Spleen (tissue), 13 donors: Measurements from ENCODE around the gene RBM26. TPM values are rescaled to one million over a fixed set of nuclear protein-coding genes. Genes with fewer than 3 reads are reported as not detected.

ENCODE experiments used
- DNase-seq: peaks from one replicate; pipeline ENCODE4 v3.0.0-alpha.2; 2020
- H3K27ac ChIP-seq, 8 donors: fragments of 200-600 bp; sonication (generic) in 7 of 8; 1 replicate in 4 of 8; 2 replicates in 4 of 8; pipeline versions ENCODE4 v1.5.0 to v1.8.0; 2016 to 2021; ENCODE audit warnings: inconsistent platforms in 4 of 8, mild to moderate bottlenecking in 4 of 8, moderate library complexity in 1 of 8
- H3K27me3 ChIP-seq, 7 donors: fragments of 200-600 bp; sonication (generic) in 6 of 7; replicated peaks in 1 of 7; 1 replicate in 4 of 7; 2 replicates in 3 of 7; pipeline versions ENCODE4 v1.5.0 to v1.8.0; 2016 to 2021; ENCODE audit warnings: inconsistent platforms in 3 of 7, mild to moderate bottlenecking in 1 of 7
- H3K36me3 ChIP-seq, 6 donors: fragments of 200-600 bp; sonication (generic) in 5 of 6; 1 replicate in 4 of 6; 2 replicates in 2 of 6; pipeline versions ENCODE4 v1.5.0 to v1.8.0; 2016 to 2021; ENCODE audit warnings: inconsistent platforms in 2 of 6
- H3K4me1 ChIP-seq, 6 donors: fragments of 200-600 bp; sonication (generic) in 5 of 6; 1 replicate in 3 of 6; 2 replicates in 3 of 6; pipeline versions ENCODE4 v1.5.0 to v1.8.0; 2016 to 2021; ENCODE audit warnings: inconsistent platforms in 3 of 6
- H3K4me3 ChIP-seq, 8 donors: fragments of 200-600 bp; sonication (generic) in 7 of 8; 1 replicate in 4 of 8; 2 replicates in 4 of 8; pipeline versions ENCODE4 v1.5.0 to v1.8.0; 2016 to 2021; ENCODE audit warnings: inconsistent platforms in 4 of 8, mild to moderate bottlenecking in 4 of 8, moderate library complexity in 2 of 8
- H3K9me3 ChIP-seq, 8 donors: fragments of 200-600 bp; sonication (generic) in 7 of 8; 1 replicate in 4 of 8; 2 replicates in 4 of 8; pipeline versions ENCODE4 v1.5.0 to v1.8.0; 2016 to 2021; ENCODE audit warnings: inconsistent platforms in 4 of 8
- POLR2A ChIP-seq, 3 donors: fragments of 450-650 bp; IDR thresholded peaks; one replicate each; pipeline ENCODE4 v1.5.1; 2017; ENCODE audit warnings: antibody characterized with exemption in 3 of 3, mild to moderate bottlenecking in 1 of 3
- POLR2AphosphoS5 ChIP-seq, 3 donors: sonication (generic); formaldehyde crosslinking; IDR thresholded peaks; one replicate each; pipeline ENCODE4 v1.5.1; 2017; ENCODE audit warnings: antibody characterized with exemption in 3 of 3
- WGBS, 5 donors: extraction: QIAGEN DNeasy Blood & Tissue Kit in 3 of 5; methylation state at CpG; one replicate each; pipeline versions ENCODE4 v1.1.5 to v1.1.7; 2013 to 2018; 5-methylcytosine and 5-hydroxymethylcytosine counted together
- intact Hi-C: fragments of 100-400 bp; cut with DNase I; formaldehyde crosslinking; loops from one replicate; pipeline ENCODE4 v1.15.0; 2023; ENCODE audit warnings: low total_unique reads
- long read RNA-seq, 2 donors: transcript quantifications; one replicate each; lab custom pipeline, GENCODE V29; 2026
- polyA plus RNA-seq, 3 donors: library from polyadenylated mRNA; stranded (reverse); fragments of 200-250 nt; gene quantifications; one replicate each; pipeline ENCODE4 v1.2.1, GENCODE V29; 2013
- total RNA-seq, 7 donors: library from RNA; depleted of rRNA in 3 of 7; stranded (reverse); fragments of >200 nt in 3 of 7; fragmentation: NEBNext Ultra II Directional in 4 of 7; extraction: Animal tissue kit (Norgen Biotek cat#: 25700) in 4 of 7; gene quantifications; one replicate each; pipeline versions ENCODE4 v1.1.0 to v1.2.1, GENCODE V29; 2016 to 2021
- TF ChIP-seq, protein P1 (sequence below), 11 experiments: fragments of 200-600 bp in 7 of 11; fragments of 450-650 bp in 4 of 11; sonication (generic) in 4 of 11; IDR thresholded peaks in 8 of 11; conservative IDR thresholded peaks in 3 of 11; 1 replicate in 7 of 11; 2 replicates in 4 of 11; pipeline versions ENCODE4 v1.4.0 to v1.8.0; 2016 to 2021; ENCODE audit warnings: antibody characterized with exemption in 11 of 11, inconsistent platforms in 4 of 11, mild to moderate bottlenecking in 1 of 11
- donor health status: healthy with polysubstance abuse.
- donor health status: DM: no; HTN: no; CAD: no; lungs with moderate emphysema.
- donor health status: DM: no; HTN: no; CAD: no.
- donor health status: Bipolar disorder and iron deficiency.
- donor health status: healthy.
- donor health status: DM: no; HTN: no; CAD: no.
- donor health status: DM: yes; HTN: yes; CAD: no.

The RBM26 gene
- total RNA-seq (10 to 100 TPM; 56.3 to 87.6 (median 65.0) TPM), polyA plus RNA-seq (10 to 100 TPM; 25.6 to 38.4 (median 30.7) TPM)
- long read RNA-seq, donor 1, transcript RBM26-206 (3 exons, 2,192 nt) = major isoform, 5 of 10 reads
- long read RNA-seq, donor 1, partial matches to known transcripts = 5 of 10 reads
- long read RNA-seq, donor 1, other reads (novel, unspliced or antisense) = 0 of 10 reads
- long read RNA-seq, donor 2, transcript RBM26-206 (3 exons, 2,192 nt) = major isoform, 6 of 15 reads
- long read RNA-seq, donor 2, partial matches to known transcripts = 9 of 15 reads
- long read RNA-seq, donor 2, other reads (novel, unspliced or antisense) = 0 of 15 reads

DNA sequence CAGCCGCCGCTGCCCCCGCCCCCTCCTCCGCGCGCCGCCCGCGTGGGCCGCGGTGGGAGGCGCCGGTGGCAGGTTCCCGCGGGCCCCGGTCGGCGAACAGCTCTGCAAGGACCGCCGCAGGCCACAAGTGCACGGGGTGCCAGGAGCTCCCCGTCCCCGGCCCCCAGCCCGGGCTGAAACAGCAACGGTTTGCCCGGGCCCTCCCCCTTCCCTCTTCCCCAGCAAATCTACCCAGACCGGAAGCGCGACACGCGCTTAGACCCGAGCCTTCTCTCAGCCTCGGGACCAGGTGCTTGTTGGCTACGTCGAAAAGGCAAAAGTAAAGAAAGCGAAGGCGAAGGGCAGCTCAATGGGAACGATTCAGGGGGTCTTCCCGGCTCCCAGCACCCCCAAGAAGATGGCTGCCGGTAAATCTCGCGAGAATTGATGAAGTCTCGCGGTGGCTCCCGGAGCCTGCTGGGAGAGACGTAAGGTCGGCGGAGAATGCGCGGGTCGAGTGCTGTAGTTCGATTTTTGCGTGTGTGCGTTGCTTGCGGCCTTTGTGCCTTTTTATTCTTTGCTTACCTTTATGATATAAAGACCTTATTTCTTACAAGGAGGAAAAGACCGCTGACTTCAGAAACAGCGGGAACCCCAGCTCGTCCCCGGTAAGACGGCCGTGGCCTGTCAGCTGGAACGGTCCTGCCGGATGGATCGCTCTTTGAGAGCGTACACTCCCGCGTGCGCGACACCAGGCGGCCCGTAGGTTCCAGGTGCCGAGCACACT is at the start of gene RBM26:
TSS of gene RBM26 (minus strand) at position 425 of the 766 bp plus-strand sequence. CDS start 481 bp downstream, outside the sequence.
- Histone ChIP-seq H3K36me3 (no peaks in the 10 kb centered on the region), H3K9me3 (no peaks in the 10 kb centered on the region), H3K4me3 (peak within 1 kb of the TSS; percentile 48 to 98 (median 94)), H3K27ac (peak within 1 kb of the TSS; percentile 93 to 98 (median 97)), H3K27me3 (no peaks in the 10 kb centered on the region), H3K4me1 (peaks cover 27 to 59% (median 56%) of the 10 kb centered on the region in 6 donors)
- 0 to 1% (median 1%) methylated on average over 43 to 72 of the region's 72 CpGs for WGBS, 5 donors
- TF ChIP-seq POLR2A (IDR thresholded peaks at IDR 0.05) (peak in 1 of 3 donors; percentile 23), POLR2AphosphoS5 (IDR thresholded peaks at IDR 0.05) (peak; percentile 81 to 93 (median 91))
- TF ChIP-seq, protein P1, sequence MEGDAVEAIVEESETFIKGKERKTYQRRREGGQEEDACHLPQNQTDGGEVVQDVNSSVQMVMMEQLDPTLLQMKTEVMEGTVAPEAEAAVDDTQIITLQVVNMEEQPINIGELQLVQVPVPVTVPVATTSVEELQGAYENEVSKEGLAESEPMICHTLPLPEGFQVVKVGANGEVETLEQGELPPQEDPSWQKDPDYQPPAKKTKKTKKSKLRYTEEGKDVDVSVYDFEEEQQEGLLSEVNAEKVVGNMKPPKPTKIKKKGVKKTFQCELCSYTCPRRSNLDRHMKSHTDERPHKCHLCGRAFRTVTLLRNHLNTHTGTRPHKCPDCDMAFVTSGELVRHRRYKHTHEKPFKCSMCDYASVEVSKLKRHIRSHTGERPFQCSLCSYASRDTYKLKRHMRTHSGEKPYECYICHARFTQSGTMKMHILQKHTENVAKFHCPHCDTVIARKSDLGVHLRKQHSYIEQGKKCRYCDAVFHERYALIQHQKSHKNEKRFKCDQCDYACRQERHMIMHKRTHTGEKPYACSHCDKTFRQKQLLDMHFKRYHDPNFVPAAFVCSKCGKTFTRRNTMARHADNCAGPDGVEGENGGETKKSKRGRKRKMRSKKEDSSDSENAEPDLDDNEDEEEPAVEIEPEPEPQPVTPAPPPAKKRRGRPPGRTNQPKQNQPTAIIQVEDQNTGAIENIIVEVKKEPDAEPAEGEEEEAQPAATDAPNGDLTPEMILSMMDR (IDR thresholded peaks at IDR 0.05 in 8 of 11, conservative IDR thresholded peaks at IDR 0.05 in 3 of 11) = peak in 6 of 11 experiments; percentile 21 to 44 (median 26)
- intact Hi-C loops = no loop called here
- DNase-seq = peak; percentile 96

DNA sequence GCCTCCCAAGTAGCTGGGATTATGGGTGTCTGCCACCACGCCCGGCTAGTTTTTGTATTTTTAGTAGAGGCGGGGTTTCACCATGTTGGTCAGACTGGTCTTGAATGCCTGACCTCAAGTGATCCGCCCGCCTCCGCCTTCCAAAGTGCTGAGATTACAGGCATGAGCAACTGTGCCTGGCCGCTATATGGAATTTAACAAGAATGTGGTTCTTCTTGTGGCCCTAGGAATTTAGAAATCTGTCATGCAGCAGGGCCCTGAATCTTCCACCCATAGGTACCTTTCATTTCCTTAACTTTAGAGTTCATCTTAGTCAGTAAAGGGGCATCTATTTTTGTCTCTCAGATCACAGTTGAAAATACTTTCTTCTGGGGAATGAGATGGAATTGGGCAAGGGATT is 49.3 kb upstream of the RBM26 start:
- no peak for DNase-seq
- Histone ChIP-seq H3K4me1 (peaks cover 0 to 9% (median 0%) of the 10 kb centered on the region in 6 donors), H3K27ac (no peak overlapping the region), H3K4me3 (no peak overlapping the region), H3K27me3 (peaks cover 0 to 6% (median 0%) of the 10 kb centered on the region in 7 donors), H3K36me3 (no peaks in the 10 kb centered on the region), H3K9me3 (no peaks in the 10 kb centered on the region)
- intact Hi-C loops = no loop called here
- TF ChIP-seq POLR2AphosphoS5 (IDR thresholded peaks at IDR 0.05) (no peak), POLR2A (IDR thresholded peaks at IDR 0.05) (no peak)
- TF ChIP-seq, protein P1 (IDR thresholded peaks at IDR 0.05 in 8 of 11, conservative IDR thresholded peaks at IDR 0.05 in 3 of 11) = no peak
- WGBS, 5 donors = 90 to 99% (median 97%) methylated on average over 7 of the region's 7 CpGs

- no peak overlapping the region for H3K27ac ChIP-seq
- peaks cover 0 to 6% (median 0%) of the 10 kb centered on the region in 7 donors for H3K27me3 ChIP-seq
- no peak for DNase-seq
- WGBS, 5 donors = 73 to 82% (median 75%) methylated on average over 3 of the region's 3 CpGs
- H3K36me3 ChIP-seq = no peaks in the 10 kb centered on the region
- no peak overlapping the region for H3K4me3 ChIP-seq
- intact Hi-C loops = no loop called here
- no peaks in the 10 kb centered on the region for H3K9me3 ChIP-seq
- TF ChIP-seq, protein P1 (IDR thresholded peaks at IDR 0.05 in 8 of 11, conservative IDR thresholded peaks at IDR 0.05 in 3 of 11) = no peak
- TF ChIP-seq POLR2AphosphoS5 (IDR thresholded peaks at IDR 0.05) = no peak
- no peak for TF ChIP-seq POLR2A (IDR thresholded peaks at IDR 0.05)
- H3K4me1 ChIP-seq = peaks cover 0 to 17% (median 1%) of the 10 kb centered on the region in 6 donors
Observed at GRCh38 chr13:79452239-79452913, 46.3 kb upstream of the RBM26 start.
